Ammon's horn (tissue), 1 donor: ENCODE measurements around the gene NPB.

Experiments used
- DNase-seq: peaks from one replicate; pipeline ENCODE4 v3.0.0-alpha.2; 2016; ENCODE audit warnings: low spot score

NPB gene

DNA sequence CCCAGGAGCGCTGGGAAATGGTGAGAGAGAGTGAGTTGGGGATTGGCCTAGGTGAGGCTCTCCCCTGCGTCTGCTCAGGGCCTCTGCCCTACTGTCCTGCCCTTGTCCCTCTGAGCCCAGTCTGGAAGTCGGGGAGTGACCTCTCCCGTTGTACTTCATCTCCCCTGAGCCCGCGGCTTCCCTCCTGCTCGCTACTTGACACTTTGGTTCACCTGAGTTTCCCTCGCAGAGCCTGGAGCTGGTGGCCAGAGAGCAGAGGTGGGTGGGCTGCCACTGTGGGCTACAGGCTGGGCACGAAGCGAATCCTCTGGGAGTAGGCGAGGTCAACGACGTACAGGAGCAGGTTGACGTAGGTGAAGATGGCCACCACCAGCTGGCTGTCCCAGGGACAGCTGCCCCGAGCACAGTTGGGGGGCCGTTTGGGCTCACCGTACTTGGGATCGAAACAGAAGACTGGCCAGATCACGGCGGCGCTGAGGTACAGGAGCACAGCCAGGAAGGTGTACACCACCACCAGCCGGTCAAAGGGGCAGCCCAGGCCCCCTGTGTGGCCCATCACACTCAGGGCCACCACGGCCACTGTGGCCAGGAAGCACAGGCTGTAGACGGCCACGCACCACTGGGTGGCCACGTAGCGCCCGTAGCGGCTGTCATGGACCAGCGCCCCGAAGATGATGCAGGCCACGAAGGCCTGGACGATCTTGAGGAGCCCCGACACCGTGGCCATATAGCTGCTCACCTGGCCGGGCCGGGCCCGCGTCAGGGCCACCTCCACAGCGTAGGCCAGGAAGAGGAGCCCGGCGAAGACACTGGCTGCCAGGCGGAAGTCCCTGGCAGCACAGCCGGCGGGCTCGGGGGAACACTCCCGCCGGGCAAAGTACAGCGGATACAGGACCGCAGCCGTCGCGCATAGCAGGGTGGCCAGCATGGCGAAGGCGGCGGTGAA, 38.8 kb downstream of the NPB start:
- DNase-seq, result no peak

GRCh38 chr17:81941484-81942166, 39.6 kb downstream of the NPB start:
- no peak for DNase-seq

DNA sequence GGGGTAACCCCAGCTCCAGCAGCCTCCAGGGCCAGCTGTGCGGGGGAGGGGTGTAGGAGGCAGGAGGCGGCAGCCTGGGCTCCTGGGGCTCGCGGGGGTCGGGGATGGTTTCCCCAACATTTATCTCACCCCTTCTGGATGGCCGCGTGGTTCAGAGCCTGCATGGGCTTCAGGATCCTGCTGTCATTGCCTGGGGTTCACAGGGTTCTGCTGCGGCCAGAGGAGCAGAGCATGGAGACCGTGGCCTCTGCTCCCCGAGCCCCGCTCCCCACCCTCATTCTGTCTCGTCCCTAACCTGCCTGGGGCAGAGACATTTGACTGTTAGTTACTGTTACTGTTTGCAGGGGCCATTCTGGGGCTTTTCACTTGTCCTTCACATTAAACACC, 40.1 kb downstream of the NPB start:
- no peak for DNase-seq

- no peak for DNase-seq
These were observed 42.8 kb downstream of the NPB start for GRCh38 chr17:81944858-81945257.

- DNase-seq, result no peak
These were observed 45.2 kb downstream of the NPB start, which contains the start of gene MYADML2 for GRCh38 chr17:81947189-81947588. TSS of gene MYADML2 (minus strand) at chr17:81947233. CDS start at chr17:81941741, 5,492 bp downstream.

- no peak for DNase-seq
These were observed 46.8 kb downstream of the NPB start for GRCh38 chr17:81948635-81949378.

DNA sequence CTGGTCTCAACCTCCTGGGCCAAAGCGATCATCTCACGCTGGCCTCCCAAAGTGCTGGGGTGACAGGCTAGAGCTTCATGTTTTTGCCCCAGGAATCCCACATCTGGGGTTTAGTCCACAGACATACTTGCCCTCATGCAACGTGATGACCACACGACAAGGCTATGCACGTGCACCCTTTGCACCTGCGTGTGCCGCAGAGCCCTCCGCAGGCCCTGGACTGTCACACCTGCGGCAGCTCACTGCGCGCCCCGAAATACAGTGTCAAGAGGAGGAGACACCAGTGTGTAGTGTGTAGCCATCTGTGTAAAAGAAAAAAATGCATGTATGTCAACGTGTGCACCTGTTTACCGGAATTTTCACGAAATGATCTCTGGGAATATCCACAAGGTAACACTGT, 48.5 kb downstream of the NPB start:
- DNase-seq, result no peak

DNA sequence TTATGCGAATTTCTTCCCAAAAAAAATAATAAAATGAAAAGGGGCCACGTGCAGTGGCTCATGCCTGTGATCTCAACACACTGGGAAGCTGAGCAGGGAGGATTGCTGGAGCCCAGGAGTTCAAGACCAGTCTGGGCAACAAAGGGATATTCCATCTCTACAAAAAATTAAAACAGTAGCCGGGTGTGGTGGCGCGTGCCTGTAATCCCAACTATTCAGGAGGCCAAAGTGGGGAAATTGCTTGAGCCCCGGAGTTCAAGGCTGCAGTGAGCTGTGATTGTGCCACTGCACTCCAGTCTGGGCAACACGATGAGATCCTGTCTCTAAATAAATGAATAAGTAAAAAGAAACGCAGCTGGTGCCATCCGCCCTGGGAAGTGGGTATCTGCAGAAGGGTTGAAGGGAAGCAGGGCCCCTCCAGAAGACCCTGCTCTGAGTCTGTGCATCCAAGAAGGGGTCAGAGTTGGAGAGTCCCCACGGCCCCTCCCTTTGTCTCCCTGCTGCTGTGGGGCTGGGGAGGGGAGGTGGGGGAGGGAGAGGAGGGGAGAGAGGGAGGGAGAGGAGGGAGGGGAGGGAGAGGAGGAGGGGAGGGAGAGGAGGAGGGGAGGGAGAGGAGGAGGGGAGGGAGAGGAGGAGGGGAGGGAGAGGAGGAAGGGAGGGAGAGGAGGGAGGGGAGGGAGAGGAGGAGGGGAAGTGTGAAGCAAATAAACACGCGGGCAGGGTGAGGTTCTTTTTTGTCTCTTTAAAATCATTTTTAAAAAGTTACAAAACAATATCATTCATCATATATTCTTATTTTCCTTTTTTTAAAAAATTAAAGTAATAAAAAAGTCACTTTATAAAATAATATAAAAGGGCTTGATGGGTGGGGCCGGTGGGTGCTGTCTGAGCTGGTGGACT, 50.0 kb downstream of the NPB start:
- no peak for DNase-seq
